Neural cell (in vitro differentiated cells): ENCODE data around the gene ZNF230. TPM values are rescaled to one million over a fixed set of nuclear protein-coding genes. Genes with fewer than 3 reads are reported as not detected.

Experiments used
- H2AFZ ChIP-seq: fragments of 200-600, 300-800 bp; sonication (generic), shearing (Covaris generic); 2 replicates; pipeline ENCODE4 v1.6.0; 2014; ENCODE audit warnings: low read depth, mild to moderate bottlenecking, antibody characterized with exemption, low read length, moderate library complexity
- H3F3A ChIP-seq: fragments of 200-600 bp; shearing (Covaris generic); 2 replicates; pipeline ENCODE4 v1.6.1; 2016; ENCODE audit warnings: mild to moderate bottlenecking, moderate library complexity, mixed read lengths, antibody characterized with exemption, low read length; ENCODE audit not compliant: insufficient read depth, poor library complexity, severe bottlenecking
- H3K27ac ChIP-seq: fragments of 200-600, 300-800 bp; sonication (generic), shearing (Covaris generic); 2 replicates; pipeline ENCODE4 v1.5.1; 2014; ENCODE audit warnings: mild to moderate bottlenecking, low read length, moderate library complexity
- H3K27me3 ChIP-seq: fragments of 300-800, 200-600 bp; sonication (generic), shearing (Covaris generic); 2 replicates; pipeline ENCODE4 v1.6.0; 2014; ENCODE audit warnings: mild to moderate bottlenecking, low read depth, low read length, moderate library complexity; ENCODE audit not compliant: insufficient read depth
- H3K36me3 ChIP-seq: fragments of 300-800, 200-600 bp; sonication (generic), shearing (Covaris generic); 2 replicates; pipeline ENCODE4 v1.5.1; 2014; ENCODE audit warnings: mild to moderate bottlenecking, antibody characterized with exemption, low read length, moderate library complexity; ENCODE audit not compliant: insufficient read depth
- H3K4me2 ChIP-seq: fragments of 300-800, 200-600 bp; sonication (generic), shearing (Covaris generic); 2 replicates; pipeline ENCODE4 v1.6.0; 2014; ENCODE audit warnings: mild to moderate bottlenecking, low read length
- H3K4me3 ChIP-seq: fragments of 300-800, 200-600 bp; sonication (generic), shearing (Covaris generic); 2 replicates; pipeline ENCODE4 v1.5.1; 2014; ENCODE audit warnings: mild to moderate bottlenecking, low read length, moderate library complexity
- H3K79me2 ChIP-seq: fragments of 200-600 bp; shearing (Covaris generic); replicated peaks from 2 replicates; pipeline ENCODE4 v1.6.0; 2014; ENCODE audit warnings: mild to moderate bottlenecking, low read length, moderate library complexity; ENCODE audit not compliant: insufficient read depth
- H3K9ac ChIP-seq: fragments of 300-800, 200-600 bp; sonication (generic), shearing (Covaris generic); 2 replicates; pipeline ENCODE4 v1.6.1; 2016; ENCODE audit warnings: mild to moderate bottlenecking, low read length, mixed read lengths
- H3K9me2 ChIP-seq: fragments of 200-600 bp; shearing (Covaris generic); 2 replicates; pipeline ENCODE4 v1.6.1; 2016; ENCODE audit warnings: mild to moderate bottlenecking, low read length, mixed read lengths; ENCODE audit not compliant: insufficient read depth
- H3K9me3 ChIP-seq: fragments of 200-600, 300-800 bp; sonication (generic), shearing (Covaris generic); 2 replicates; pipeline ENCODE4 v1.6.1; 2016; ENCODE audit warnings: mild to moderate bottlenecking, mixed run types, low read length, moderate library complexity, mixed read lengths
- H4K20me1 ChIP-seq: fragments of 200-600 bp; shearing (Covaris generic); 2 replicates; pipeline ENCODE4 v1.6.1; 2016; ENCODE audit warnings: mild to moderate bottlenecking, mixed run types; ENCODE audit not compliant: insufficient read depth
- EP300 ChIP-seq: fragments of 450-650 bp; conservative IDR thresholded peaks from 2 replicates; pipeline ENCODE4 v1.6.1; 2014; ENCODE audit warnings: antibody characterized with exemption, mild to moderate bottlenecking, moderate library complexity; ENCODE audit not compliant: poor library complexity, severe bottlenecking
- EZH2 ChIP-seq: fragments of 200-600, 300-800 bp; shearing (Covaris generic), sonication (generic); IDR thresholded peaks from 2 replicates; pipeline ENCODE4 v1.6.1; 2014; ENCODE audit warnings: antibody characterized with exemption, low read length, borderline replicate concordance, mild to moderate bottlenecking; ENCODE audit not compliant: insufficient read depth, poor library complexity, severe bottlenecking
- MXI1 ChIP-seq: fragments of 450-650 bp; conservative IDR thresholded peaks from 2 replicates; pipeline ENCODE4 v1.6.1; 2014; ENCODE audit warnings: antibody characterized with exemption, mild to moderate bottlenecking; ENCODE audit not compliant: poor library complexity, severe bottlenecking
- POLR2AphosphoS5 ChIP-seq: IDR thresholded peaks from 2 replicates; pipeline ENCODE4 v1.6.1; 2012
- RAD21 ChIP-seq: fragments of 450-650 bp; conservative IDR thresholded peaks from 2 replicates; pipeline ENCODE4 v1.6.1; 2014; ENCODE audit warnings: antibody characterized with exemption, mild to moderate bottlenecking, moderate library complexity
- SMC3 ChIP-seq: fragments of 450-650 bp; conservative IDR thresholded peaks from 2 replicates; pipeline ENCODE4 v1.6.1; 2014; ENCODE audit warnings: antibody characterized with exemption, mild to moderate bottlenecking, moderate library complexity; ENCODE audit not compliant: poor library complexity
- TAF1 ChIP-seq: IDR thresholded peaks from 2 replicates; pipeline ENCODE4 v1.6.1; 2012; ENCODE audit warnings: low read depth
- polyA plus RNA-seq: library from polyadenylated mRNA; depleted of rRNA; stranded (reverse); fragments of >200 nt; gene quantifications from 2 replicates; pipeline ENCODE4 v1.2.3, GENCODE V29; 2014
- TF ChIP-seq, protein P1 (sequence below): IDR thresholded peaks from 2 replicates; pipeline ENCODE4 v1.6.1; 2012; ENCODE audit warnings: borderline replicate concordance
- TF ChIP-seq, protein P2 (sequence below): fragments of 450-650 bp; IDR thresholded peaks from 2 replicates; pipeline ENCODE4 v1.5.1; 2014; ENCODE audit warnings: antibody characterized with exemption, mild to moderate bottlenecking, moderate library complexity; ENCODE audit not compliant: poor library complexity, severe bottlenecking

ZNF230 gene
- polyA plus RNA-seq, 1 donor from 2014 or later = 6.7 TPM

- H3K27ac ChIP-seq = no peak overlapping the region
- H3K27me3 ChIP-seq = no peaks in the 10 kb centered on the region
- no peaks in the 10 kb centered on the region for H3K36me3 ChIP-seq
- H3K9ac ChIP-seq = no peak overlapping the region
- H3K4me2 ChIP-seq = no peak overlapping the region
- no peaks in the 10 kb centered on the region for H3K9me2 ChIP-seq
- no peak overlapping the region for H3K4me3 ChIP-seq
- H4K20me1 ChIP-seq = no peaks in the 10 kb centered on the region
- H2AFZ ChIP-seq = no peak overlapping the region
- H3K9me3 ChIP-seq = peaks cover 11% of the 10 kb centered on the region
- TF ChIP-seq MXI1 (no peak), RAD21 (no peak), EP300 (no peak)
- H3F3A ChIP-seq = no peaks in the 10 kb centered on the region
- H3K79me2 ChIP-seq = peaks cover 6% of the 10 kb centered on the region
These were observed 44.9 kb upstream of the ZNF230 start for GRCh38 chr19:43957891-43958290.

DNA sequence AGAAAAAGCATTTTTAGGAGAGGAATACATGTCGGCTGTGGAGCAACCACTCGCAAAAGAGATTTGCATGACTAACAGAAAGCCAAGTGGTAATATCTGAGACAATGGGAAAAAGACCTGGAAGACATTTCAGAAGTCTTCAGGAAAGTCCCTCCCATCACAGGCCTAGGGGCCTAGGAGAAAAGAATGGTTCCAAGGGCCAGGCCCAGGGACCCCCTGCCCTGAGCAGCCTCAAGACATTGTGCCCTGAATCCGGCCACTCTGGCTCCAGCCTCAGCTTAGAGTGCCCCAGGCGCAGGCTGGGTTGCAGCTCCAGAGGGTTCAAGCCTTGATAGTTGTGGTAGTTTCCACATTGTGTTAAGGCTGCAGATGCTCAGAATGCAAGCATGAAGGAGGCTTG lies 42.3 kb upstream of the ZNF230 start:
- H3K9me2 ChIP-seq = no peaks in the 10 kb centered on the region
- H3F3A ChIP-seq = no peaks in the 10 kb centered on the region
- H3K9me3 ChIP-seq = peaks cover 30% of the 10 kb centered on the region
- H3K4me3 ChIP-seq = no peak overlapping the region
- no peak overlapping the region for H3K9ac ChIP-seq
- H3K27me3 ChIP-seq = no peaks in the 10 kb centered on the region
- TF ChIP-seq EP300 (no peak), MXI1 (no peak), TAF1 (no peak), EZH2 (no peak), RAD21 (no peak), SMC3 (no peak), POLR2AphosphoS5 (no peak)
- TF ChIP-seq, protein P1, sequence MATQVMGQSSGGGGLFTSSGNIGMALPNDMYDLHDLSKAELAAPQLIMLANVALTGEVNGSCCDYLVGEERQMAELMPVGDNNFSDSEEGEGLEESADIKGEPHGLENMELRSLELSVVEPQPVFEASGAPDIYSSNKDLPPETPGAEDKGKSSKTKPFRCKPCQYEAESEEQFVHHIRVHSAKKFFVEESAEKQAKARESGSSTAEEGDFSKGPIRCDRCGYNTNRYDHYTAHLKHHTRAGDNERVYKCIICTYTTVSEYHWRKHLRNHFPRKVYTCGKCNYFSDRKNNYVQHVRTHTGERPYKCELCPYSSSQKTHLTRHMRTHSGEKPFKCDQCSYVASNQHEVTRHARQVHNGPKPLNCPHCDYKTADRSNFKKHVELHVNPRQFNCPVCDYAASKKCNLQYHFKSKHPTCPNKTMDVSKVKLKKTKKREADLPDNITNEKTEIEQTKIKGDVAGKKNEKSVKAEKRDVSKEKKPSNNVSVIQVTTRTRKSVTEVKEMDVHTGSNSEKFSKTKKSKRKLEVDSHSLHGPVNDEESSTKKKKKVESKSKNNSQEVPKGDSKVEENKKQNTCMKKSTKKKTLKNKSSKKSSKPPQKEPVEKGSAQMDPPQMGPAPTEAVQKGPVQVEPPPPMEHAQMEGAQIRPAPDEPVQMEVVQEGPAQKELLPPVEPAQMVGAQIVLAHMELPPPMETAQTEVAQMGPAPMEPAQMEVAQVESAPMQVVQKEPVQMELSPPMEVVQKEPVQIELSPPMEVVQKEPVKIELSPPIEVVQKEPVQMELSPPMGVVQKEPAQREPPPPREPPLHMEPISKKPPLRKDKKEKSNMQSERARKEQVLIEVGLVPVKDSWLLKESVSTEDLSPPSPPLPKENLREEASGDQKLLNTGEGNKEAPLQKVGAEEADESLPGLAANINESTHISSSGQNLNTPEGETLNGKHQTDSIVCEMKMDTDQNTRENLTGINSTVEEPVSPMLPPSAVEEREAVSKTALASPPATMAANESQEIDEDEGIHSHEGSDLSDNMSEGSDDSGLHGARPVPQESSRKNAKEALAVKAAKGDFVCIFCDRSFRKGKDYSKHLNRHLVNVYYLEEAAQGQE = no peak
- TF ChIP-seq, protein P2, sequence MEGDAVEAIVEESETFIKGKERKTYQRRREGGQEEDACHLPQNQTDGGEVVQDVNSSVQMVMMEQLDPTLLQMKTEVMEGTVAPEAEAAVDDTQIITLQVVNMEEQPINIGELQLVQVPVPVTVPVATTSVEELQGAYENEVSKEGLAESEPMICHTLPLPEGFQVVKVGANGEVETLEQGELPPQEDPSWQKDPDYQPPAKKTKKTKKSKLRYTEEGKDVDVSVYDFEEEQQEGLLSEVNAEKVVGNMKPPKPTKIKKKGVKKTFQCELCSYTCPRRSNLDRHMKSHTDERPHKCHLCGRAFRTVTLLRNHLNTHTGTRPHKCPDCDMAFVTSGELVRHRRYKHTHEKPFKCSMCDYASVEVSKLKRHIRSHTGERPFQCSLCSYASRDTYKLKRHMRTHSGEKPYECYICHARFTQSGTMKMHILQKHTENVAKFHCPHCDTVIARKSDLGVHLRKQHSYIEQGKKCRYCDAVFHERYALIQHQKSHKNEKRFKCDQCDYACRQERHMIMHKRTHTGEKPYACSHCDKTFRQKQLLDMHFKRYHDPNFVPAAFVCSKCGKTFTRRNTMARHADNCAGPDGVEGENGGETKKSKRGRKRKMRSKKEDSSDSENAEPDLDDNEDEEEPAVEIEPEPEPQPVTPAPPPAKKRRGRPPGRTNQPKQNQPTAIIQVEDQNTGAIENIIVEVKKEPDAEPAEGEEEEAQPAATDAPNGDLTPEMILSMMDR = no peak
- no peaks in the 10 kb centered on the region for H4K20me1 ChIP-seq
- peaks cover 9% of the 10 kb centered on the region for H3K79me2 ChIP-seq
- no peak overlapping the region for H3K4me2 ChIP-seq
- H2AFZ ChIP-seq = no peak overlapping the region
- peaks cover 19% of the 10 kb centered on the region for H3K36me3 ChIP-seq
- no peak overlapping the region for H3K27ac ChIP-seq
